CD14-positive monocyte (primary cell): ENCODE results near the gene MACROD2. TPM values are rescaled to one million over a fixed set of nuclear protein-coding genes. Genes with fewer than 3 reads are reported as not detected.

Experiments
- DNase-seq, 3 donors: peaks; one replicate each; pipeline ENCODE4 v3.0.0-alpha.2; 2011 to 2022
- H2AFZ ChIP-seq: 2 replicates; pipeline ENCODE4 v1.6.0; 2012; ENCODE audit warnings: mild to moderate bottlenecking, low read depth, low read length, inconsistent platforms; ENCODE audit not compliant: insufficient read depth, poor library complexity, severe bottlenecking
- H3K27ac ChIP-seq, 2 donors: 1 replicate in 1 of 2; 2 replicates in 1 of 2; pipeline ENCODE4 v1.5.1; 2012 to 2013; ENCODE audit warnings: low read length in 2 of 2, control low read depth in 1 of 2, inconsistent platforms in 1 of 2, low read depth in 1 of 2, mild to moderate bottlenecking in 1 of 2
- H3K27me3 ChIP-seq, 2 donors: one replicate each; pipeline versions ENCODE4 v1.6.0 to v1.6.1; 2011 to 2013; ENCODE audit warnings: low read length in 2 of 2; ENCODE audit not compliant: control insufficient read depth in 2 of 2, insufficient read depth in 2 of 2
- H3K36me3 ChIP-seq, 2 donors: replicated peaks in 1 of 2; 1 replicate in 1 of 2; 2 replicates in 1 of 2; pipeline versions ENCODE4 v1.5.1 to v1.6.1; 2012 to 2013; ENCODE audit warnings: low read length in 2 of 2, control low read depth in 1 of 2, inconsistent platforms in 1 of 2, mild to moderate bottlenecking in 1 of 2; ENCODE audit not compliant: insufficient read depth in 2 of 2, control insufficient read depth in 1 of 2
- H3K4me1 ChIP-seq, 2 donors: 1 replicate in 1 of 2; 2 replicates in 1 of 2; pipeline versions ENCODE4 v1.5.1 to v1.6.1; 2012 to 2013; ENCODE audit warnings: low read length in 2 of 2, control low read depth in 1 of 2, inconsistent platforms in 1 of 2, mild to moderate bottlenecking in 1 of 2, moderate library complexity in 1 of 2; ENCODE audit not compliant: insufficient read depth in 2 of 2, control insufficient read depth in 1 of 2
- H3K4me2 ChIP-seq: replicated peaks from 2 replicates; pipeline ENCODE3; 2012; ENCODE audit warnings: low read length, moderate library complexity, mild to moderate bottlenecking; ENCODE audit not compliant: poor library complexity, severe bottlenecking; ENCODE audit errors: extremely low read depth
- H3K4me3 ChIP-seq, 3 experiments: fragments of 200-600 bp in 1 of 3; sonication (generic) in 1 of 3; replicated peaks in 1 of 3; 1 replicate in 2 of 3; 2 replicates in 1 of 3; pipeline ENCODE4 v1.5.1; 2011 to 2013; ENCODE audit warnings: low read length in 3 of 3, mild to moderate bottlenecking in 3 of 3, control low read depth in 2 of 3, low read depth in 2 of 3, inconsistent platforms in 1 of 3, moderate library complexity in 1 of 3
- H3K79me2 ChIP-seq: 2 replicates; pipeline ENCODE4 v1.6.0; 2012; ENCODE audit warnings: mild to moderate bottlenecking, control low read depth, inconsistent platforms, low read length, moderate library complexity; ENCODE audit not compliant: insufficient read depth
- H3K9ac ChIP-seq: 2 replicates; pipeline ENCODE4 v1.6.0; 2017; ENCODE audit warnings: low read length, mild to moderate bottlenecking; ENCODE audit not compliant: insufficient read depth, poor library complexity, severe bottlenecking
- H3K9me3 ChIP-seq, 2 donors: replicated peaks in 1 of 2; 1 replicate in 1 of 2; 2 replicates in 1 of 2; pipeline versions ENCODE4 v1.5.1 to v1.6.1; 2012 to 2013; ENCODE audit warnings: low read length in 2 of 2, control low read depth in 1 of 2; ENCODE audit not compliant: control insufficient read depth in 1 of 2, insufficient read depth in 1 of 2
- H4K20me1 ChIP-seq: 2 replicates; pipeline ENCODE4 v1.6.0; 2012; ENCODE audit warnings: mild to moderate bottlenecking, low read length, control low read depth, moderate library complexity; ENCODE audit not compliant: insufficient read depth
- H3K27ac Mint-ChIP-seq, 7 donors: one replicate each; pipeline ENCODE4 v1.8.0; 2020; ENCODE audit warnings: mild to moderate bottlenecking in 7 of 7, mixed read lengths in 7 of 7, moderate library complexity in 6 of 7, inconsistent platforms in 2 of 7
- H3K27me3 Mint-ChIP-seq, 3 donors: one replicate each; pipeline ENCODE4 v1.8.0; 2021 to 2022; ENCODE audit warnings: low read depth in 3 of 3, mild to moderate bottlenecking in 3 of 3, mixed read lengths in 3 of 3, moderate library complexity in 3 of 3, inconsistent platforms in 1 of 3
- H3K36me3 Mint-ChIP-seq, 2 donors: one replicate each; pipeline ENCODE4 v1.8.0; 2020; ENCODE audit warnings: mixed read lengths in 2 of 2, inconsistent platforms in 1 of 2, mild to moderate bottlenecking in 1 of 2
- H3K4me1 Mint-ChIP-seq: one replicate; pipeline ENCODE4 v1.8.0; 2020; ENCODE audit warnings: mild to moderate bottlenecking, mixed read lengths
- H3K4me3 Mint-ChIP-seq, 2 donors: one replicate each; pipeline ENCODE4 v1.8.0; 2020; ENCODE audit warnings: mild to moderate bottlenecking in 2 of 2, mixed read lengths in 2 of 2, moderate library complexity in 1 of 2
- H3K9me3 Mint-ChIP-seq, 7 donors: one replicate each; pipeline ENCODE4 v1.8.0; 2020 to 2022; ENCODE audit warnings: mixed read lengths in 7 of 7, mild to moderate bottlenecking in 6 of 7, moderate library complexity in 6 of 7, inconsistent platforms in 2 of 7
- CTCF ChIP-seq: fragments of 200-600 bp; IDR thresholded peaks from one replicate; pipeline ENCODE4 v1.8.0; 2022; ENCODE audit warnings: antibody characterized with exemption, mild to moderate bottlenecking
- WGBS: methylation state at CpG from one replicate; pipeline ENCODE4 v1.1.5; 2013; ENCODE audit warnings: missing lambda C conversion rate; ENCODE audit not compliant: insufficient coverage; 5-methylcytosine and 5-hydroxymethylcytosine counted together
- intact Hi-C, 2 donors: fragments of 100-400 bp; cut with micrococcal nuclease; formaldehyde crosslinking; loops; one replicate each; pipeline versions ENCODE4 v1.15.0 to v1.15.1; 2023
- polyA plus RNA-seq, 3 donors: library from polyadenylated mRNA; depleted of rRNA in 1 of 3; unstranded in 2 of 3; stranded (reverse) in 1 of 3; fragments of 300-500 nt in 2 of 3; fragments of >200 nt in 1 of 3; fragmentation: Illumina TruSeq in 2 of 3; gene quantifications; 1 replicate in 2 of 3; 2 replicates in 1 of 3; pipeline ENCODE4 v1.2.3, GENCODE V29; 2012 to 2021

The MACROD2 gene
- polyA plus RNA-seq, 3 donors, result 0.23 TPM; not detected in 2

GRCh38 chr20:15842872-15843271, 1847.6 kb downstream of the MACROD2 start:
- no peak overlapping the region for H3K4me3 Mint-ChIP-seq
- no peak overlapping the region for H3K9ac ChIP-seq
- no peak overlapping the region for H3K27ac ChIP-seq
- no peak for TF ChIP-seq CTCF
- no peak overlapping the region for H3K4me2 ChIP-seq
- H2AFZ ChIP-seq, result no peak overlapping the region
- no CpG with 5 or more reads among the region's 1 CpG for WGBS
- no peaks in the 10 kb centered on the region for H3K4me1 ChIP-seq
- H3K4me1 Mint-ChIP-seq, result no peaks in the 10 kb centered on the region
- H3K36me3 ChIP-seq, result no peaks in the 10 kb centered on the region
- DNase-seq, result no peak
- no peak overlapping the region for H3K27ac Mint-ChIP-seq
- peaks cover 0 to 12% (median 5%) of the 10 kb centered on the region in 7 donors for H3K9me3 Mint-ChIP-seq
- H3K27me3 Mint-ChIP-seq, result peaks cover 0 to 5% (median 3%) of the 10 kb centered on the region in 3 donors
- no peaks in the 10 kb centered on the region for H3K79me2 ChIP-seq
- no peaks in the 10 kb centered on the region for H4K20me1 ChIP-seq
- H3K4me3 ChIP-seq, result no peak overlapping the region
- H3K36me3 Mint-ChIP-seq, result no peaks in the 10 kb centered on the region
- peaks cover 0 to 5% of the 10 kb centered on the region in 2 donors for H3K9me3 ChIP-seq
- intact Hi-C loops, result no loop called here
- peaks cover 0 to 2% of the 10 kb centered on the region in 2 donors for H3K27me3 ChIP-seq

- Histone ChIP-seq H3K4me1 (no peaks in the 10 kb centered on the region), H3K79me2 (no peaks in the 10 kb centered on the region), H3K27me3 (peaks cover 0 to 2% of the 10 kb centered on the region in 2 donors), H4K20me1 (no peaks in the 10 kb centered on the region), H3K36me3 (no peaks in the 10 kb centered on the region), H3K9ac (no peak overlapping the region), H3K4me2 (no peak overlapping the region), H2AFZ (no peak overlapping the region), H3K9me3 (peaks cover 0 to 5% of the 10 kb centered on the region in 2 donors), H3K27ac (no peak overlapping the region), H3K4me3 (no peak overlapping the region)
- Mint-ChIP-seq H3K9me3 (peaks cover 0 to 12% (median 5%) of the 10 kb centered on the region in 7 donors), H3K36me3 (no peaks in the 10 kb centered on the region), H3K27ac (no peak overlapping the region), H3K4me1 (no peaks in the 10 kb centered on the region), H3K4me3 (no peak overlapping the region), H3K27me3 (peaks cover 0 to 5% (median 3%) of the 10 kb centered on the region in 3 donors)
- intact Hi-C loops, result no loop called here
- WGBS, result no CpG with 5 or more reads among the region's 1 CpG
- DNase-seq, result no peak
- TF ChIP-seq CTCF, result no peak
Measured at GRCh38 chr20:15843777-15844176, 1848.5 kb downstream of the MACROD2 start.
